Right atrium auricular region (tissue), 2 donors: ENCODE measurements around the gene EDAR. TPM values are rescaled to one million over a fixed set of nuclear protein-coding genes. Genes with fewer than 3 reads are reported as not detected.

Experiments
- total RNA-seq, 2 donors: library from RNA; depleted of rRNA; stranded (reverse); fragments of >200 nt; gene quantifications; one replicate each; pipeline ENCODE4 v1.1.0, GENCODE V29; 2016

The EDAR gene
- total RNA-seq, 2 donors from 2014 or later, result not detected

Other genes with a start within 250 kb of the EDAR start
- gene CCDC138, start 202.4 kb downstream of the EDAR start, total RNA-seq, result 1 to 10 TPM; 1.0 to 1.5 TPM
- 1 to 10 TPM; 8.0 to 8.8 TPM for gene SH3RF3, start 140.0 kb upstream of the EDAR start, total RNA-seq